ENCODE results near the gene LIPC. TPM values are rescaled to one million over a fixed set of nuclear protein-coding genes. Genes with fewer than 3 reads are reported as not detected.

Gene LIPC
- total and polyA plus RNA-seq, 9 of the 15 experiments (the other 6 are each of a cell fraction or from before 2014, with no cell fraction given), result 0.07 to 0.41 (median 0.11) TPM; not detected in 2

DNA sequence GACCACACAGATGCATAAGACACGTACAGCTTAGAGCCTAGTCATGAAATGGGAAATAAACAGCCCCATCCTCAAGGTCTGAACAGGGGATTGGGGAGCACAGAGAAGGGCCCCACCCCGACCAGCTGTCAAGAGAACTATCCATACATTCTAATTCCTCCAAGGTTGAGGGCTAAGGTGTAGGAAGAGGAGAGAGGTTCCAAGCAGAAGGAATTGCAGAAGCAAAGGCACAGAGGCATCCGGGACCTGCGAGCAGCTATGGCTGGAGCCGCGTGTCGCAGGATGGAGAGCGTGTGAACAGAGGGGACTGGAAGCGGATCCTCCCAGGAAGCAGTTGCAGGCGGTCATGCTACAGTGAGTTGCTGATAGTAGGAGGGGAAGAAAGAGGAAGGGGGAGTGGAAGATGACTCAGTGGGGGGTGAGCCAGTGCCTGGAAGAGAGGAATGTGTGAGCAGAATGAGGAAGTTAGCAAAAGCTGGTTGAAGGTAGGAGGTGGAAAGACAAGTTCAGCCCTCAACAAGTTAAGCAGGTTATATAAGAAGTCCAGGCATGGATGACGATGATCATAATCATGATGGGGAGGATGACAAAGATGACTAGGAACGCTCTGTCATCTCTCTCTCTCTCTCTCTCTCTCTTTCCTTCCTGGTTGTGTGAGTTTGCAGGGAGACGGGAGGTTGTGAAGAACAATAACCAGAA lies 89.7 kb downstream of the LIPC start (continued):
- TF ChIP-seq YY1 (IDR thresholded peaks at IDR 0.05; ENCODE audit: borderline replicate concordance in 1 of 3, control insufficient read depth in 1 of 3, extremely low read depth in 1 of 3, insufficient read depth in 3 of 3, insufficient read length in 1 of 3, insufficient replicate concordance in 2 of 3, low read depth in 1 of 3, low read length in 2 of 3), result peak in 2 of 3 experiments; percentile 55 to 86
- TF ChIP-seq, protein P1, sequence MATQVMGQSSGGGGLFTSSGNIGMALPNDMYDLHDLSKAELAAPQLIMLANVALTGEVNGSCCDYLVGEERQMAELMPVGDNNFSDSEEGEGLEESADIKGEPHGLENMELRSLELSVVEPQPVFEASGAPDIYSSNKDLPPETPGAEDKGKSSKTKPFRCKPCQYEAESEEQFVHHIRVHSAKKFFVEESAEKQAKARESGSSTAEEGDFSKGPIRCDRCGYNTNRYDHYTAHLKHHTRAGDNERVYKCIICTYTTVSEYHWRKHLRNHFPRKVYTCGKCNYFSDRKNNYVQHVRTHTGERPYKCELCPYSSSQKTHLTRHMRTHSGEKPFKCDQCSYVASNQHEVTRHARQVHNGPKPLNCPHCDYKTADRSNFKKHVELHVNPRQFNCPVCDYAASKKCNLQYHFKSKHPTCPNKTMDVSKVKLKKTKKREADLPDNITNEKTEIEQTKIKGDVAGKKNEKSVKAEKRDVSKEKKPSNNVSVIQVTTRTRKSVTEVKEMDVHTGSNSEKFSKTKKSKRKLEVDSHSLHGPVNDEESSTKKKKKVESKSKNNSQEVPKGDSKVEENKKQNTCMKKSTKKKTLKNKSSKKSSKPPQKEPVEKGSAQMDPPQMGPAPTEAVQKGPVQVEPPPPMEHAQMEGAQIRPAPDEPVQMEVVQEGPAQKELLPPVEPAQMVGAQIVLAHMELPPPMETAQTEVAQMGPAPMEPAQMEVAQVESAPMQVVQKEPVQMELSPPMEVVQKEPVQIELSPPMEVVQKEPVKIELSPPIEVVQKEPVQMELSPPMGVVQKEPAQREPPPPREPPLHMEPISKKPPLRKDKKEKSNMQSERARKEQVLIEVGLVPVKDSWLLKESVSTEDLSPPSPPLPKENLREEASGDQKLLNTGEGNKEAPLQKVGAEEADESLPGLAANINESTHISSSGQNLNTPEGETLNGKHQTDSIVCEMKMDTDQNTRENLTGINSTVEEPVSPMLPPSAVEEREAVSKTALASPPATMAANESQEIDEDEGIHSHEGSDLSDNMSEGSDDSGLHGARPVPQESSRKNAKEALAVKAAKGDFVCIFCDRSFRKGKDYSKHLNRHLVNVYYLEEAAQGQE (IDR thresholded peaks at IDR 0.05; ENCODE audit: borderline replicate concordance), result peak; percentile 70
- TF ChIP-seq, protein P1 (CRISPR knock-in tag; IDR thresholded peaks at IDR 0.05; ENCODE audit: low read depth), result peak; percentile 67; the same call in 1 of the 2 replicates
- TF ChIP-seq TAF15 (IDR thresholded peaks at IDR 0.05; ENCODE audit: low read depth, low read length), result no peak
- TF ChIP-seq, protein P2, sequence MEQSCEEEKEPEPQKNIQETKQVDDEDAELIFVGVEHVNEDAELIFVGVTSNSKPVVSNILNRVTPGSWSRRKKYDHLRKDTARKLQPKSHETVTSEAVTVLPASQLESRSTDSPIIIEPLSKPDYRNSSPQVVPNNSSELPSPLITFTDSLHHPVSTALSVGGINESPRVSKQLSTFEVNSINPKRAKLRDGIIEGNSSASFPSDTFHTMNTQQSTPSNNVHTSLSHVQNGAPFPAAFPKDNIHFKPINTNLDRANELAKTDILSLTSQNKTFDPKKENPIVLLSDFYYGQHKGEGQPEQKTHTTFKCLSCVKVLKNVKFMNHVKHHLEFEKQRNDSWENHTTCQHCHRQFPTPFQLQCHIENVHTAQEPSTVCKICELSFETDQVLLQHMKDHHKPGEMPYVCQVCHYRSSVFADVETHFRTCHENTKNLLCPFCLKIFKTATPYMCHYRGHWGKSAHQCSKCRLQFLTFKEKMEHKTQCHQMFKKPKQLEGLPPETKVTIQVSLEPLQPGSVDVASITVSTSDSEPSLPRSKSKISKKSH (CRISPR knock-in tag; IDR thresholded peaks at IDR 0.05), result no peak
- peak; percentile 96 for TF ChIP-seq ARID1B (IDR thresholded peaks at IDR 0.05)
- no peak for TF ChIP-seq KLF13 (tag; IDR thresholded peaks at IDR 0.05; ENCODE audit: borderline replicate concordance, low read depth)
- TF ChIP-seq PCBP1 (IDR thresholded peaks at IDR 0.05; ENCODE audit: low read depth, low read length, poor library complexity, severe bottlenecking), result no peak
- TF ChIP-seq, protein P3, sequence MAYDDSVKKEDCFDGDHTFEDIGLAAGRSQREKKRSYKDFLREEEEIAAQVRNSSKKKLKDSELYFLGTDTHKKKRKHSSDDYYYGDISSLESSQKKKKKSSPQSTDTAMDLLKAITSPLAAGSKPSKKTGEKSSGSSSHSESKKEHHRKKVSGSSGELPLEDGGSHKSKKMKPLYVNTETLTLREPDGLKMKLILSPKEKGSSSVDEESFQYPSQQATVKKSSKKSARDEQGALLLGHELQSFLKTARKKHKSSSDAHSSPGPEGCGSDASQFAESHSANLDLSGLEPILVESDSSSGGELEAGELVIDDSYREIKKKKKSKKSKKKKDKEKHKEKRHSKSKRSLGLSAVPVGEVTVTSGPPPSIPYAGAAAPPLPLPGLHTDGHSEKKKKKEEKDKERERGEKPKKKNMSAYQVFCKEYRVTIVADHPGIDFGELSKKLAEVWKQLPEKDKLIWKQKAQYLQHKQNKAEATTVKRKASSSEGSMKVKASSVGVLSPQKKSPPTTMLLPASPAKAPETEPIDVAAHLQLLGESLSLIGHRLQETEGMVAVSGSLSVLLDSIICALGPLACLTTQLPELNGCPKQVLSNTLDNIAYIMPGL (CRISPR knock-in tag; IDR thresholded peaks at IDR 0.05), result no peak
- no peak for TF ChIP-seq DDX20 (tag; IDR thresholded peaks at IDR 0.05; ENCODE audit: low read depth)
- TF ChIP-seq RBM25 (IDR thresholded peaks at IDR 0.05; ENCODE audit: low read depth, low read length, severe bottlenecking), result no peak
- no peak for TF ChIP-seq ASH1L (IDR thresholded peaks at IDR 0.05; ENCODE audit: borderline replicate concordance, low read depth, partially characterized antibody)
- peak; percentile 77 for TF ChIP-seq TBP (optimal IDR thresholded peaks at IDR 0.05; ENCODE audit: low read depth, low read length)
- TF ChIP-seq PHF21A (IDR thresholded peaks at IDR 0.05; ENCODE audit: borderline replicate concordance, low read depth), result no peak
